Transverse colon (tissue), 4 donors: ENCODE measurements around the gene SMIM21. TPM values are rescaled to one million over a fixed set of nuclear protein-coding genes. Genes with fewer than 3 reads are reported as not detected.

Experiments used
- DNase-seq: peaks from one replicate; pipeline ENCODE4 v3.0.0-alpha.2; 2019
- H3K27ac ChIP-seq, 4 donors: fragments of 200-600 bp; sonication (generic); 2 replicates each; pipeline ENCODE4 v1.5.1; 2016 to 2018; ENCODE audit warnings: inconsistent platforms in 4 of 4
- H3K27me3 ChIP-seq: fragments of 200-600 bp; sonication (generic); 2 replicates; pipeline ENCODE4 v1.5.1; 2017; ENCODE audit warnings: inconsistent platforms
- H3K36me3 ChIP-seq, 4 donors: fragments of 200-600 bp; sonication (generic); 2 replicates each; pipeline ENCODE4 v1.5.1; 2017 to 2019; ENCODE audit warnings: inconsistent platforms in 4 of 4
- H3K4me1 ChIP-seq, 4 donors: fragments of 200-600 bp; sonication (generic); 2 replicates each; pipeline ENCODE4 v1.5.1; 2017 to 2020; ENCODE audit warnings: inconsistent platforms in 4 of 4
- H3K4me3 ChIP-seq, 4 donors: fragments of 200-600 bp; sonication (generic); 1 replicate in 1 of 4; 2 replicates in 3 of 4; pipeline versions ENCODE4 v1.5.1 to v1.6.1; 2017 to 2019; ENCODE audit warnings: inconsistent platforms in 4 of 4
- H3K9me3 ChIP-seq, 2 donors: fragments of 200-600 bp; sonication (generic); 2 replicates each; pipeline ENCODE4 v1.5.1; 2017 to 2019; ENCODE audit warnings: inconsistent platforms in 2 of 2
- CTCF ChIP-seq, 5 experiments: fragments of 200-600 bp in 3 of 5; fragments of 450-650 bp in 2 of 5; sonication (generic) in 3 of 5; IDR thresholded peaks; 1 replicate in 2 of 5; 2 replicates in 3 of 5; pipeline ENCODE4 v1.5.1; 2016 to 2017; ENCODE audit warnings: antibody characterized with exemption in 5 of 5, inconsistent platforms in 3 of 5, mild to moderate bottlenecking in 2 of 5, moderate library complexity in 1 of 5
- EP300 ChIP-seq: sonication (generic); formaldehyde crosslinking; IDR thresholded peaks from one replicate; pipeline ENCODE4 v1.6.1; 2017; ENCODE audit warnings: antibody characterized with exemption, low read depth
- POLR2A ChIP-seq: fragments of 450-650 bp; IDR thresholded peaks from one replicate; pipeline ENCODE4 v1.6.1; 2016; ENCODE audit warnings: antibody characterized with exemption, mild to moderate bottlenecking, moderate library complexity
- POLR2AphosphoS5 ChIP-seq, 3 donors: sonication (generic); formaldehyde crosslinking; IDR thresholded peaks; one replicate each; pipeline ENCODE4 v1.6.1; 2016; ENCODE audit warnings: antibody characterized with exemption in 3 of 3
- WGBS, 2 donors: methylation state at CpG; one replicate each; pipeline ENCODE4 v1.1.5; 2018; ENCODE audit warnings: low coverage in 1 of 2; 5-methylcytosine and 5-hydroxymethylcytosine counted together
- in situ Hi-C, 4 donors: fragments of 200-750 bp; cut with MboI; loops; one replicate each; pipeline versions ENCODE4 v1.15.0 to v1.15.1; 2017; ENCODE audit warnings: low sequenced_read_pairs in 3 of 4, low pct_ligation_motif_present in 1 of 4, low pct_unique_long_range_greater_than_20kb in 1 of 4
- intact Hi-C: fragments of 100-400 bp; cut with DNase I; formaldehyde crosslinking; loops from one replicate; pipeline ENCODE4 v1.15.1; 2023; ENCODE audit warnings: low total_unique reads
- total RNA-seq, 4 donors: library from RNA; depleted of rRNA; stranded (reverse); fragments of >200 nt; gene quantifications; one replicate each; pipeline ENCODE4 v1.1.0, GENCODE V29; 2016

Gene SMIM21
- total RNA-seq, 4 donors from 2014 or later: not detected

- Histone ChIP-seq H3K27ac (peak overlapping the region; percentile 6 to 61 (median 34)), H3K27me3 (peaks cover 46% of the 10 kb centered on the region), H3K9me3 (no peaks in the 10 kb centered on the region), H3K4me1 (peaks cover 0 to 7% (median 2%) of the 10 kb centered on the region in 4 donors), H3K36me3 (no peaks in the 10 kb centered on the region), H3K4me3 (peak overlapping the region; percentile 25 to 48 (median 32))
- 13 to 15% methylated on average over 2 to 53 of the region's 84 CpGs for WGBS, 2 donors
- no peak for DNase-seq
- TF ChIP-seq POLR2A (no peak), POLR2AphosphoS5 (IDR thresholded peaks at IDR 0.05) (no peak), CTCF (IDR thresholded peaks at IDR 0.05) (no peak), EP300 (no peak)
- intact Hi-C loops: no loop called here
- in situ Hi-C loops: no loop called here
These were observed 28.0 kb upstream of the SMIM21 start for GRCh38 chr18:75455249-75456198.

- H3K27me3 ChIP-seq: peaks cover 46% of the 10 kb centered on the region
- DNase-seq: no peak
- no peak overlapping the region for H3K27ac ChIP-seq
- no peak overlapping the region for H3K4me3 ChIP-seq
- intact Hi-C loops: no loop called here
- peaks cover 0 to 7% (median 2%) of the 10 kb centered on the region in 4 donors for H3K4me1 ChIP-seq
- TF ChIP-seq EP300 (no peak), POLR2A (no peak), CTCF (IDR thresholded peaks at IDR 0.05) (no peak), POLR2AphosphoS5 (IDR thresholded peaks at IDR 0.05) (no peak)
- no peaks in the 10 kb centered on the region for H3K9me3 ChIP-seq
- in situ Hi-C loops: no loop called here
- WGBS, 2 donors: 65 to 84% methylated on average over 7 to 14 of the region's 14 CpGs
- no peaks in the 10 kb centered on the region for H3K36me3 ChIP-seq
These were observed 26.7 kb upstream of the SMIM21 start for GRCh38 chr18:75454022-75454795.

GRCh38 chr18:75450906-75451305, 23.4 kb upstream of the SMIM21 start:
- DNase-seq: no peak
- WGBS, 2 donors: 45 to 50% methylated on average over 3 of the region's 3 CpGs
- intact Hi-C loops: no loop called here
- no peak for TF ChIP-seq POLR2A
- no peak for TF ChIP-seq CTCF (IDR thresholded peaks at IDR 0.05)
- no peak for TF ChIP-seq POLR2AphosphoS5 (IDR thresholded peaks at IDR 0.05)
- TF ChIP-seq EP300: no peak
- peaks cover 32% of the 10 kb centered on the region for H3K27me3 ChIP-seq
- no peaks in the 10 kb centered on the region for H3K36me3 ChIP-seq
- H3K9me3 ChIP-seq: no peaks in the 10 kb centered on the region
- no peak overlapping the region for H3K4me3 ChIP-seq
- H3K27ac ChIP-seq: no peak overlapping the region
- H3K4me1 ChIP-seq: peaks cover 0 to 7% (median 1%) of the 10 kb centered on the region in 4 donors
- in situ Hi-C loops: no loop called here

- in situ Hi-C loops (no loop called here), intact Hi-C loops (no loop called here)
These were observed 14.4 kb upstream of the SMIM21 start for GRCh38 chr18:75441896-75442295.

More at GRCh38 chr18:75441896-75442295, 14.4 kb upstream of the SMIM21 start:
- Histone ChIP-seq H3K4me3 (no peak overlapping the region), H3K9me3 (no peaks in the 10 kb centered on the region), H3K36me3 (no peaks in the 10 kb centered on the region), H3K27ac (no peak overlapping the region), H3K4me1 (no peaks in the 10 kb centered on the region), H3K27me3 (peaks cover 4% of the 10 kb centered on the region)
- no peak for TF ChIP-seq POLR2AphosphoS5 (IDR thresholded peaks at IDR 0.05)
- TF ChIP-seq POLR2A: no peak
- TF ChIP-seq CTCF (IDR thresholded peaks at IDR 0.05): no peak
- no peak for TF ChIP-seq EP300
- DNase-seq: no peak
- 63 to 75% methylated on average over 2 to 5 of the region's 5 CpGs for WGBS, 2 donors
